Neural progenitor cell (in vitro differentiated cells): ENCODE data around the gene AUTS2. TPM values are rescaled to one million over a fixed set of nuclear protein-coding genes. Genes with fewer than 3 reads are reported as not detected.

Experiments
- DNase-seq: peaks from one replicate; pipeline ENCODE4 v3.0.0-alpha.2; 2016; ENCODE audit warnings: low spot score
- H2AFZ ChIP-seq: fragments of 200-600 bp; sonication (generic); replicated peaks from 2 replicates; pipeline ENCODE4 v1.6.1; 2016; ENCODE audit warnings: antibody characterized with exemption
- H3F3A ChIP-seq: fragments of 200-600 bp; sonication (generic); 2 replicates; pipeline ENCODE4 v1.6.1; 2016; ENCODE audit warnings: antibody characterized with exemption, low read depth
- H3K27ac ChIP-seq: fragments of 200-600 bp; sonication (generic); 2 replicates; pipeline ENCODE4 v1.5.1; 2016; ENCODE audit warnings: mild to moderate bottlenecking
- H3K27me3 ChIP-seq: fragments of 200-600 bp; sonication (generic); 2 replicates; pipeline ENCODE4 v1.6.1; 2016; ENCODE audit warnings: mild to moderate bottlenecking, moderate library complexity
- H3K36me3 ChIP-seq: fragments of 200-600 bp; sonication (generic); 2 replicates; pipeline ENCODE4 v1.5.1; 2016
- H3K4me1 ChIP-seq: fragments of 200-600 bp; sonication (generic); 2 replicates; pipeline ENCODE4 v1.6.1; 2016; ENCODE audit warnings: mixed run types
- H3K4me2 ChIP-seq: fragments of 200-600 bp; sonication (generic); 2 replicates; pipeline ENCODE4 v1.6.1; 2016
- H3K4me3 ChIP-seq: fragments of 200-600 bp; sonication (generic); 2 replicates; pipeline ENCODE4 v1.5.1; 2016
- H3K79me2 ChIP-seq: fragments of 200-600 bp; sonication (generic); 2 replicates; pipeline ENCODE4 v1.6.1; 2016; ENCODE audit warnings: low read depth
- H3K9ac ChIP-seq: fragments of 200-600 bp; sonication (generic); 2 replicates; pipeline ENCODE4 v1.6.1; 2016
- H3K9me3 ChIP-seq: fragments of 200-600 bp; sonication (generic); 2 replicates; pipeline ENCODE4 v1.5.1; 2016; ENCODE audit warnings: low read depth
- H4K20me1 ChIP-seq: fragments of 200-600 bp; sonication (generic); 2 replicates; pipeline ENCODE4 v1.6.1; 2016; ENCODE audit warnings: low read depth
- H3K27ac Mint-ChIP-seq: 3 replicates; pipeline ENCODE4 v1.8.0; 2021; ENCODE audit warnings: mixed read lengths
- H3K27me3 Mint-ChIP-seq: 2 replicates; pipeline ENCODE4 v1.8.0; 2022; ENCODE audit warnings: low read depth, mild to moderate bottlenecking, inconsistent platforms, moderate library complexity, mixed read lengths; ENCODE audit not compliant: insufficient read depth
- H3K36me3 Mint-ChIP-seq: 3 replicates; pipeline ENCODE4 v1.8.0; 2021; ENCODE audit warnings: mixed read lengths
- H3K4me1 Mint-ChIP-seq: 3 replicates; pipeline ENCODE4 v1.8.0; 2021; ENCODE audit warnings: mixed read lengths
- H3K4me3 Mint-ChIP-seq: 3 replicates; pipeline ENCODE4 v1.8.0; 2021; ENCODE audit warnings: mild to moderate bottlenecking, moderate library complexity, mixed read lengths
- H3K9me3 Mint-ChIP-seq: 3 replicates; pipeline ENCODE4 v1.8.0; 2020; ENCODE audit warnings: mixed read lengths
- CTCF ChIP-seq: fragments of 200-600 bp; sonication (generic); IDR thresholded peaks from 2 replicates; pipeline ENCODE4 v1.5.1; 2017; ENCODE audit warnings: antibody characterized with exemption, mild to moderate bottlenecking
- EZH2 ChIP-seq: fragments of 200-600 bp; sonication (generic); IDR thresholded peaks from 2 replicates; pipeline ENCODE4 v1.6.1; 2017; ENCODE audit warnings: antibody characterized with exemption, mild to moderate bottlenecking, moderate library complexity
- EZH2phosphoT487 ChIP-seq: fragments of 200-600 bp; sonication (generic); IDR thresholded peaks from 2 replicates; pipeline ENCODE4 v1.6.1; 2017; ENCODE audit warnings: antibody characterized with exemption
- total RNA-seq: library from RNA; depleted of rRNA; stranded (reverse); fragments of >200 nt; gene quantifications from 2 replicates; pipeline ENCODE4 v1.2.3, GENCODE V29; 2015; ENCODE audit warnings: low replicate concordance

Gene AUTS2
- total RNA-seq, 1 donor from 2014 or later, result 50.0 TPM

DNA sequence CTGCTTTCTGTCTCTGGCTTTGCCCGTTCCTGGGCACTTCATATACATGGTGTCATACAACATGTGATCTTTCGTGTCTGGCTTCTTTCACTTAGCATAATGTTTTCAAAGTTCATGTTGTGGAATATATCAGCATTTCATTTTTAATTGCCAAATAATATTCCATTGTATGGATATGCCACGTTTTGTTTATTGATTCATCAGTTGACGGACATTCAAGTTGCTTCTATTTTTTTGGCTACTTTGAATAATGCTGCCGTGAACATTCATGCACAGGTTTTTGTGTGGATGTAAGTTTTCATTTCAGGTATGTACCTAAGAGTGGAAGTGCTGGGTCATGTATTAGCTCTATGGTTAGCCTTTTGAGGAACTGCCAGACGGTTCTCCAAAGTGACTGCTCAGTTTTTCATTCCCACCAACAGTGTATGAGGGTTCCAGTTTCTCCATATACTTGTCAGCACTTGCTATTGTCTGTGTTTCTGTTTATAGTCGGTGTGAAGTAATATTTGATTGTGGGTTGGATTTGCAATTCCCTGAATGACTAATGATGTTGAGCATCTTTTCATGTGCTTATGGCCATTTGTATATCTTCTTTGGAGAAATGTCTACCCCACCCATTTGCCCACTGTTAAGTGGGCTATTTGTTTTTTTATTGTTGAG, 1132.3 kb downstream of the AUTS2 start:
- peaks cover 50% of the 10 kb centered on the region for H3K4me1 ChIP-seq
- peaks cover 91% of the 10 kb centered on the region for H4K20me1 ChIP-seq
- Mint-ChIP-seq H3K27me3 (peaks cover 6% of the 10 kb centered on the region), H3K9me3 (peaks cover 27% of the 10 kb centered on the region), H3K4me1 (peaks cover 42% of the 10 kb centered on the region), H3K27ac (no peak overlapping the region), H3K36me3 (peaks cover 40% of the 10 kb centered on the region), H3K4me3 (no peak overlapping the region)
- no peak for TF ChIP-seq EZH2phosphoT487
- TF ChIP-seq CTCF, result no peak
- TF ChIP-seq EZH2, result no peak
- no peak overlapping the region for H3K27ac ChIP-seq
- no peak overlapping the region for H3K4me3 ChIP-seq
- no peaks in the 10 kb centered on the region for H3K27me3 ChIP-seq
- H2AFZ ChIP-seq, result no peak overlapping the region
- no peak overlapping the region for H3K4me2 ChIP-seq
- H3K36me3 ChIP-seq, result peaks cover 5% of the 10 kb centered on the region
- H3F3A ChIP-seq, result peaks cover 40% of the 10 kb centered on the region
- H3K79me2 ChIP-seq, result peaks cover 100% of the 10 kb centered on the region
- no peak overlapping the region for H3K9ac ChIP-seq
- no peak for DNase-seq
- H3K9me3 ChIP-seq, result no peaks in the 10 kb centered on the region

DNA sequence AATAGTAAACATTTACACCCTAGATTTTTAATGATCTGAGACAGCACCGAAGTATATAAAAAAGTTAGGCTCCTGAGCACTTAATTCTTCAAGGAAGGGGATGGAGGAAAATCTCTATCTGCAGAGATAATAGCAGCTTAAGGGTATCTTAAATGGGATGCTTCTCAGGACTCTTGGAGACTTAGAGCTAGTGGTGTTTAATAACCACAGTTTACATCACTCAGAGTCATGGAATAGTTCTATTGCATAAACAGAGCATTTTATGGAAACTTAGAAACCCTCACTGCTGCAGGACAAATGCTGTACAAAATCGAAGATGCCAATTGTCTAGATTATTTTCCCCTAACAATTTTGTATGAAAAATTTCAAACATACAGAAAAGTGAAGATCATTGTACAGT, 1134.8 kb downstream of the AUTS2 start:
- Histone ChIP-seq H2AFZ (no peak overlapping the region), H3K4me1 (peaks cover 48% of the 10 kb centered on the region), H3K9ac (no peak overlapping the region), H3K36me3 (peaks cover 5% of the 10 kb centered on the region), H3K79me2 (peaks cover 100% of the 10 kb centered on the region), H3K4me3 (no peak overlapping the region), H3K27ac (no peak overlapping the region), H3K27me3 (no peaks in the 10 kb centered on the region), H3K4me2 (no peak overlapping the region), H3F3A (peaks cover 28% of the 10 kb centered on the region), H4K20me1 (peaks cover 91% of the 10 kb centered on the region), H3K9me3 (no peaks in the 10 kb centered on the region)
- H3K27me3 Mint-ChIP-seq, result peaks cover 6% of the 10 kb centered on the region
- no peak for DNase-seq
- no peak overlapping the region for H3K27ac Mint-ChIP-seq
- no peak for TF ChIP-seq CTCF
- TF ChIP-seq EZH2phosphoT487, result no peak
- TF ChIP-seq EZH2, result no peak
- H3K36me3 Mint-ChIP-seq, result peaks cover 37% of the 10 kb centered on the region
- no peak overlapping the region for H3K4me3 Mint-ChIP-seq
- peaks cover 41% of the 10 kb centered on the region for H3K4me1 Mint-ChIP-seq
- H3K9me3 Mint-ChIP-seq, result peaks cover 25% of the 10 kb centered on the region

DNA sequence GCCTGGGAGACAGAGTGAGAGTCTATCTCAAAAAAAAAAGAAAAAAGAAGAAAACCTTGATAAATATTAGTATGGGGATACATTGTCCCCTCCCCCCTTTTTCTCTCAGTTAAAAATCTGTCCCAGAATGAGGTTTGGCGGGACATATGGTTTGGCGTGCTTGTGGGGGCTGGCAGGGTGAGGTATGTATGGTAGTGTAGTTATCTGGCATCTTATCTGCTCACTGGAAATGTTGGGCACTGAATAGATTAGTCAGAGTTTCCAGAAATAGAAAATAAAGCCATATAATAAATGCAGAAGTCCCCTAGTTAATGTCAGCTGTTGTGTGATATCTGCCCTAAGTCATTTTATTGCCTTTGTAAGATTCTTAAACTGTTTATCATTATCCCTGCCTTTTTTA, 1136.1 kb downstream of the AUTS2 start:
- peaks cover 93% of the 10 kb centered on the region for H4K20me1 ChIP-seq
- peaks cover 22% of the 10 kb centered on the region for H3K9me3 Mint-ChIP-seq
- peaks cover 41% of the 10 kb centered on the region for H3K4me1 Mint-ChIP-seq
- no peaks in the 10 kb centered on the region for H3K27me3 ChIP-seq
- no peak overlapping the region for H3K4me3 ChIP-seq
- H3K27ac Mint-ChIP-seq, result no peak overlapping the region
- no peak for DNase-seq
- H3F3A ChIP-seq, result peaks cover 15% of the 10 kb centered on the region
- H3K4me1 ChIP-seq, result peaks cover 39% of the 10 kb centered on the region
- H3K36me3 Mint-ChIP-seq, result peaks cover 35% of the 10 kb centered on the region
- no peak for TF ChIP-seq EZH2
- TF ChIP-seq EZH2phosphoT487, result no peak
- TF ChIP-seq CTCF, result no peak
- H3K4me2 ChIP-seq, result no peak overlapping the region
- peaks cover 100% of the 10 kb centered on the region for H3K79me2 ChIP-seq
- no peak overlapping the region for H3K4me3 Mint-ChIP-seq
- H3K27me3 Mint-ChIP-seq, result peaks cover 4% of the 10 kb centered on the region
- no peak overlapping the region for H2AFZ ChIP-seq
- no peaks in the 10 kb centered on the region for H3K9me3 ChIP-seq
- H3K27ac ChIP-seq, result no peak overlapping the region
- H3K9ac ChIP-seq, result no peak overlapping the region
- H3K36me3 ChIP-seq, result peaks cover 5% of the 10 kb centered on the region
